Erythroblast (primary cell): ENCODE data around the gene FAM149B1.
"Not testable (repeated sequence)": the region's sequence is repeated elsewhere in the genome, so short reads cannot be mapped to it uniquely, and the experiment has no call there.

ENCODE experiments used
- DNase-seq, 2 experiments: peaks; one replicate each; lab custom pipeline; 2025; lab: John Stamatoyannopoulos, UW
- GATA1 ChIP-seq: IDR thresholded peaks from 2 replicates; pipeline ENCODE4 v1.6.1; 2011; ENCODE audit warnings: low read depth, mild to moderate bottlenecking, control low read depth, low read length, moderate library complexity
- POLR2A ChIP-seq: IDR thresholded peaks from 2 replicates; pipeline ENCODE4 v1.6.1; 2011; ENCODE audit warnings: mild to moderate bottlenecking, low read length

The FAM149B1 gene

GRCh38 chr10:73167783-73168464, at the start of gene FAM149B1, which contains the start of gene ECD:
TSS of gene FAM149B1 (plus strand) at chr10:73168119. CDS start at chr10:73168340, 221 bp downstream.
TSS of gene ECD (minus strand) at chr10:73168008. CDS start at chr10:73163937, 4,071 bp downstream.
- peak; percentile 96 for TF ChIP-seq POLR2A
- no peak for TF ChIP-seq GATA1
- peak; percentile 94 to 96 for DNase-seq

- DNase-seq = no peak
- TF ChIP-seq GATA1 = no peak
- TF ChIP-seq POLR2A = no peak
These were observed 48.5 kb upstream of the FAM149B1 start for GRCh38 chr10:73119457-73119856.

- no peak for DNase-seq
- no peak for TF ChIP-seq POLR2A
- no peak for TF ChIP-seq GATA1
These were observed 48.0 kb upstream of the FAM149B1 start for GRCh38 chr10:73119952-73120351.

- TF ChIP-seq POLR2A = no peak
- no peak for TF ChIP-seq GATA1
- DNase-seq = no peak
These were observed 41.6 kb upstream of the FAM149B1 start for GRCh38 chr10:73126343-73126742.

- DNase-seq = no peak
- TF ChIP-seq GATA1 (no peak), POLR2A (no peak)
These were observed 36.6 kb upstream of the FAM149B1 start for GRCh38 chr10:73131301-73131700.

- TF ChIP-seq GATA1 (no peak), POLR2A (no peak)
- no peak for DNase-seq
These were observed 35.8 kb upstream of the FAM149B1 start for GRCh38 chr10:73131913-73132686.

- DNase-seq = no peak
- TF ChIP-seq GATA1 = no peak
- no peak for TF ChIP-seq POLR2A
These were observed 33.2 kb upstream of the FAM149B1 start for GRCh38 chr10:73134727-73135126.

GRCh38 chr10:73136627-73137026, 31.3 kb upstream of the FAM149B1 start:
- TF ChIP-seq POLR2A (no peak), GATA1 (no peak)
- peak in 1 of 2 experiments; percentile 5 for DNase-seq

GRCh38 chr10:73139251-73139650, 28.7 kb upstream of the FAM149B1 start:
- DNase-seq = no peak
- no peak for TF ChIP-seq POLR2A
- TF ChIP-seq GATA1 = no peak

GRCh38 chr10:73141603-73142002, 26.3 kb upstream of the FAM149B1 start:
- DNase-seq = no peak
- TF ChIP-seq GATA1 (no peak), POLR2A (no peak)

- not testable (repeated sequence) for DNase-seq
These were observed 17.1 kb upstream of the FAM149B1 start for GRCh38 chr10:73150633-73151413.

GRCh38 chr10:73152009-73152408, 15.9 kb upstream of the FAM149B1 start:
- no peak for DNase-seq

GRCh38 chr10:73156054-73156453, 11.9 kb upstream of the FAM149B1 start:
- TF ChIP-seq POLR2A (no peak), GATA1 (no peak)

More at GRCh38 chr10:73152009-73152408, 15.9 kb upstream of the FAM149B1 start:
- TF ChIP-seq POLR2A = no peak
- no peak for TF ChIP-seq GATA1

GRCh38 chr10:73159038-73159648, 8.8 kb upstream of the FAM149B1 start:
- peak; percentile 59 to 78 for DNase-seq
- TF ChIP-seq POLR2A = no peak
- TF ChIP-seq GATA1 = no peak

More at GRCh38 chr10:73156054-73156453, 11.9 kb upstream of the FAM149B1 start:
- no peak for DNase-seq
